GM21717 (cell line): Measurements from ENCODE around the gene FGF14.

Experiments
- ATAC-seq: cut with Tn5 transposase; IDR thresholded peaks from one replicate; pipeline ENCODE4 v1.9.1; 2021; ENCODE audit warnings: mild to moderate bottlenecking, moderate library complexity; ENCODE audit not compliant: unreplicated experiment

FGF14 gene

DNA sequence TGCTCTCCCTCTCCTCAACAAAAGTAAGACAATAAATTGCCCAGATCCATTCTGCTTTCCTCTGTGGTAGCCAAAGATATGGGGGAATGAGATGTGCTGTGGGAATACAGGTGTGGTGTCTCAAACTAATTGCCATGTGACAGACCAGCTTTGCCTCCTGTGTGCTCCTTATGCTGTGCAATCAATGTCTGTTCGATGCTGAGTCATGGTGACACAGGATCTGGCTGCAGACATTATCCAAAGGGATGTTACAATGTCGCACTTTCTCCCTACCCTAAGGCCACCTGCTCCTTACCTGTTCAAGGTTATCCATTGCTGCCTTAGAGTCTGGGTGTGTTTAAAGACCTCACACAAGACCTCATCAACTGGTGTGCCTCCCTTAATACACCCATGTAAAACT lies 32.5 kb downstream of the FGF14 start:
- no peak for ATAC-seq

DNA sequence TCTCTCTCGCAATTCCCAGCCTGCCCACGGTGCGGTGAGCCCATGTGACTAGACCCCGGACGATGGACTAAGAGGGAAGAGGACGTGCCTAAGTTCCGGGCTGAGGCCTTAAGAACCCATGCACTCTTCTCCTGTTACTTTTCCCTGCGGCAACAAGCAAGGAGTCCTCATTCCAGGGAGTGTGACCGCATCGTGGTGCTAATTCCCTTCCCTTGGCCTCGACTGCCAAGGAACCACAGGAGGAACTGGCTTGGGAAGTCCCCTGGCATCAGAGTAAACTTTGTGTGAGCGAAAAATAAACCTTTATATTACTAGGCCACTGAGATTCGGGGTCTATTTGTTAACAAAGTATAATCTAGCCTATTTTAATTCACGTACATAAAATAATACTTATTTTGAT lies 34.0 kb downstream of the FGF14 start:
- ATAC-seq: no peak

DNA sequence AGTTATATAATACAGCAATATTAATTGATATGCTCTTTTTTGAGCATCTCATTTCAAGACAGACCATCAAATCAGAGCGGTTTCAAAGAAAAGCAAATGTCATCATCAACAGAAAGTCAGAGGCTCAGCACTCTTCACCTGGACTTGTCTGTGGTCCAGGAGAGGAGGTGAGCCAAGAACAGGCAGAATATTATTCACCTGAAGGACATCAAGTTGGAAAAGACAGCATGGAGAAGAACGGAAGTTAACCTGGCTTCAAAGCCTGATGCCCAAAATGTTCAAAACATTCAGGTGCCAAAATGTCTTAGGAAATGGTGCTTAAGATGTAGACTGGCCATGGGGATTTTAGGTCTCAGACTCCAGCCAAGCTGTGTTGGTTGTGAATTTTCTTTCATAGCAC lies 40.7 kb downstream of the FGF14 start:
- ATAC-seq: no peak

DNA sequence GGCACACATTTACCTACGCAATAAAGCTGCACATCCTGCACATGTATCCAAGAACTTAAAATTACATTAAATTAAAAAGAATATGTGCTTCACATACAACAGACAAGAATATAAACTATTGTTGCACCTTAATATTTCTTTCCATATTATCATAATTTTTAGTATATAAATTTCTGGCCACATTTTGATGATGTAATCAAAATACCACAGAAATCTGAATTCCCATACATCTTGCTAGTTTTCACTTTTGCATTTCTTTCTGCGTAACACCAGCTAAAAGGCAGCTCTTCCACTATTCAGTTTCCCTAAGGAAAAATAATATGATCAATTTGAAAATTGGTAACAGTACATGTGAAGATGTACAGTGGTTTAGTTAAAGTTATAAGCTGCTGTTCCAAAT lies 42.6 kb downstream of the FGF14 start:
- ATAC-seq: no peak

DNA sequence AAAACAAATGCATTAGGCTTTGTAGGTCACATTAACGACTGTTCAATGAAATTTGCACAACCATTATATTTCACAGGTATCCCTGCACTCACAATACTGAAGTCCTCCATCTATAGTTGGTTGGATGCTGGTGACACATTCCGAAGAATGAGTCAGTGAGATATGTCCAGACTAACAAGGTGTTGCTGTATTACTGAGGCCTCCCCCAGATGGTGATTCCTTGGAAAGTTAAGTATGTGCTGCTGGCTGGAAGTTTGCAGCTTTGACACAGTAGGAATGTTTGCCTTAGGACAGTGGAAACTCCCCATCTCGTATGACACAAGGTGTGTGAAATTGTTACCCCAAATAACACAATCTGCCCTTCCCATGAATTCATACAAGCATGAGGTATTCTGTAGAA lies 46.6 kb downstream of the FGF14 start:
- ATAC-seq: no peak

DNA sequence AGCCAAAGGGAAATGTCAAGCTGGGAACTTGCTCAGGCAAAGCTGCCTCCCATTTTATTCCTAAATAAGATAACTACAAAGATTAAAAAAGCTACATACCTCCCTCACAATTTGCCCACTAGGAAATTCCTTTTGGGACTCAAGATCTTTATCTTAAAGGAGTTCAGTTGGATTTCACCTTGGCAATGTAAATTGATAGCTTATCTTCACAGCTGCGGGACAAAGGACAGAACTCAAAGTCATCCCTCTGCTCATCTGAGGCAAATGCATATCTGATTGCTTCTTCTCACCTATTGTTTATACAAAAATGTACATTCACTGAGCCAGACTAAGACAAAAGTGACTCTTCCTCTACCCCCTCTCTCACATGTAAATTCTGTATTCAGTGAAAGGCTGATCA lies 47.8 kb downstream of the FGF14 start:
- ATAC-seq: no peak

DNA sequence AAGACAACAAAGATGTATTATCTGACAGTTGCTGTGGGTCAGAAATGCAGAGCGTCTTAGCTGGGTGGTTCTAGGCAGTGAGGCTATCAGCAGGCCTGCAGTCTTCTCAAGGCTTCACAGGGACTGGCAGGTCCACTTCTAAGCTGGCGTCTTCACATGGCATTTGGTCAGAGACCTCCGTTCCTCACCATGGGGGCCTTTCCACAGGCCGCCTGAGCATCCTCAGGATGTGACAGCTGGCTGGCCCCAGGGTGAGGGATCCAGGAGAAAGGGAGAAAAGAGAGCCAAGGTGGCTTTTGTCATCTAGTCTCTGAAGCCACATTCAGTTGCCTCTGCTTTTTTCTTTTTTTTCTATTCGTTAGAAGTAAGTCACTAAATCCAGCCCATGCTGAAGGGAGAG lies 50.3 kb downstream of the FGF14 start:
- no peak for ATAC-seq

DNA sequence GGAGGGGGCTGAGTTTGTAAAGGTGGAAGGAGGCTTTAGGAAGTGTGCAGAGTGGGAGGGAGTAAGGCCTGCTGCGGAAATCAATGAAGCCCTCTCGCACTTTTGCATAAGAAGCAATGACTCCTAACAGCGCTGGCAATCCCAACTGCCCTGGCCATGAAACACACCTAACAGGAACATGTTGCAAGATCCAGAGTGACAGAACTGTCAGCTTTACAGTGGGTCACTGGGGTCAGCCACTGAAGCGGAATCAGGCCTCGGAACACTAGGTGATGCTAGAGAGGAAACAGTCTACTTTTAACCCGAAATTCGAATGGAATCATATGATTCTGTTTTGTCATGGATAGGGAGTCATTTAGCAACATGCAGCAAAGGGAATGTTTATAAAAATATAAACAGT lies 54.4 kb downstream of the FGF14 start:
- ATAC-seq: no peak

DNA sequence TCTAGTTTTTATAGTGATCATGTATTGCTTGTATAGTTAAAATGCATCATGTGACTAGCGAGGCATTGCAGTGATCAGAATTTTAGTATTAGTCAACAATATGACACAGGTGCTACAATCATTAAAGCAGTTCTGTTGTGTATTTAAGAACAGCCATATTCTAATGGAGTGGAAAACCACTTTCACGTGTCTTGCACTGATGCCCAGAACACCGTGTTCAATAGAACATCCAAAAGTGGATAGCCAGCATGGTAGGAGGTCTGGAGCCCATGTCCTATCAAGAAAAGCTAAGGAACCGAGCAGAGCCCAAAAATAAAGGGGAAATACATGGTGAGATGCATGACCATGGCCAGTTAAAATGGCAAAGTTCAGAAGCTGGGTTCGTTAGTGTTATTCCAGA lies 55.1 kb downstream of the FGF14 start:
- no peak for ATAC-seq

DNA sequence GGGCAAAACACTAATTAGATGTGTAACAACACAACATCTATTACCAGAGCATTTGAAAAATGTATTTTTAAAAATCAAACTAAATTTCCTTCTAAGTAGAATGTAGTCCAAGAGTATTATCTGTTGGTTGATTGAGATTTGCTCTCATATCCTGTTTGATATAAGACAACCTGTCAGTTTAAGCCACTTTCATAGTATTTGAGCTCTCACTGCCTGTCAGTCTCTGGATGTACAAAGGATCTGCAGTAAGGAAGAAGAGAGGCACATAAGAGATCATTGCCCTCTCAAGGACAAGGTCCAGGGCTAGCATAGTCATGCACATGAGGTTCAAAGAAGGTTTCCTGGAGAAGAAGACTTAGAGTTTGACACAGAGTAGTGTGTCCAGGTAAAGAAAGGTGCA lies 57.4 kb downstream of the FGF14 start:
- ATAC-seq: no peak

DNA sequence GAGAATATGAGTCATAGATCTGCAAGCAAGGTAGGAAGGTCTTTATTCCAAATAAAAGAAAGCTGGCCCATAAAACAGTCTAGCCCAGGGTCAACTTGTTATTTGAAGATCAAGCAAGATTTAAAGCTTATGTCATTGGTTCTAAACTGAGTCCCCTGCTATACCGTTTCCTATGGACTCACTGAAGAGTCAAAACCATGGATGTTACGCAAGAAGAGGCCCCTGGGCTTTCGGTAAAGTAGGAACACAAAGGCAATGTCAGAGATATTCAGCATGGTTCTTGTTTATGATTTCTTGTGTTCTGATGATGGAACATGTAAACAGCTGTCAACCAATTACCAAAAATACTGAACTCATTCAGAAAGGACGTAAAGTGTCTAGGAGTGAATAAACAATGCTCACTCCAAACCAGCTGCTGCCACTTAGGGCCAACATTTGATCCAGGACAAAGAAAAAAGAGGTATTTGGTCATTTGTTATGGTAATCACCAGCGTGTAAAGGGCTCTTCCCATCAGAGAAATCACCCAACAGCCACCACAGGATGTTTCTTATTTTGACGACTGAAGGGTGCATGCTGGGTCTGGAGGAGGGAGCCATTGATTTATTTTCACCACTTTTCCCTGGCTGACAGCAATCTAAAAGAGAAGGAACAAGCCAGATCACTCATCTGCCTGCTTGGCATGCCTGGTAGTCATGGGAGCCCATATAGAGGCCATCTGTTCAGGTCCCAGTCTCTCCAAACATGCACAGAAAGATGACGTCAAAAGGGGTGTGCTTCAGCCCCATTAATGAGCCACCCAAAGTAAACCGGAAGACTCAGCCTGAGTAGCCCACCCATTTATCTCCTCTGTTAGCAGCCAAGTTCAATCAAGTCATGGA lies 68.3 kb downstream of the FGF14 start:
- ATAC-seq: no peak

DNA sequence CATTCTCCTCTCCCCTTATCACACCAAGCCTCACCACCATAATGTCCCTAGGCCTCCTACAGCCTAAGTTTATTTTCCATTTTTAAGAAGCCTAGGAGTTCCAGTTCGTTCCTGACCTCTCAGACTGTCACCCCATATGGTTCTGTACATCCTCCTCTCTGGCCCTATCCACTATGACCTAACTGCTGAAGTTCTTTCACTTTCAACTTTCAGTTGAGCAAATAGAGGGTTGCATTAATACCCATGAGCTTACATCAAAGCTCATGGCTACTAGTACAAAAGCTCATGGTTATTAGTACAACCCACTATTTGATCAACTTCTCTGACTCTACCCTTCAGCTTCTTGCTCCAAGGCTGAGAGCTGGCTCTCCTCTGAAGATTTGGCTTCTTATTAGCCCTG lies 72.9 kb downstream of the FGF14 start:
- peak; percentile 83 for ATAC-seq

DNA sequence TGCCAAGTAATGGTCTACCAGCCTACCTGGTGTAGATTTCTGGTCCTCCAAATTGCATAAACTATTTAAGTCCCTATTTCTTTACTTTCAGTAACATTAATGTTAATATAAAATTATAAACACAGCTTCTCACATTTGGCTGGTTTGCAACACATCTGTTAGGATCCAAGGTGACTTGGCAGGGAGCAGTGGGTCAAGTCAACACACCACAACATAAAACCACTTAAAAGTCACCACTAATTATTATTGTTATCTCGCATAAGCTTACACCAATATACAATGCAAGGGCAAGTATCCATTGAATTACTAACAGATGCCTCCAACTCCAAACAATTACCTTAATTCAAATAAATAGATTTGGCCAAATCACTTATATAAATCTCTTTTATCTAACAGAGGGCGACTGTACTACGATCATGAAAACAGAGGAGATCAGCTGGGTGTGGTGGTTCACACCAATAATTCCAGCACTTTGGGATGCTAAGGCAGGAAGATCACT lies 74.7 kb downstream of the FGF14 start:
- ATAC-seq: no peak

DNA sequence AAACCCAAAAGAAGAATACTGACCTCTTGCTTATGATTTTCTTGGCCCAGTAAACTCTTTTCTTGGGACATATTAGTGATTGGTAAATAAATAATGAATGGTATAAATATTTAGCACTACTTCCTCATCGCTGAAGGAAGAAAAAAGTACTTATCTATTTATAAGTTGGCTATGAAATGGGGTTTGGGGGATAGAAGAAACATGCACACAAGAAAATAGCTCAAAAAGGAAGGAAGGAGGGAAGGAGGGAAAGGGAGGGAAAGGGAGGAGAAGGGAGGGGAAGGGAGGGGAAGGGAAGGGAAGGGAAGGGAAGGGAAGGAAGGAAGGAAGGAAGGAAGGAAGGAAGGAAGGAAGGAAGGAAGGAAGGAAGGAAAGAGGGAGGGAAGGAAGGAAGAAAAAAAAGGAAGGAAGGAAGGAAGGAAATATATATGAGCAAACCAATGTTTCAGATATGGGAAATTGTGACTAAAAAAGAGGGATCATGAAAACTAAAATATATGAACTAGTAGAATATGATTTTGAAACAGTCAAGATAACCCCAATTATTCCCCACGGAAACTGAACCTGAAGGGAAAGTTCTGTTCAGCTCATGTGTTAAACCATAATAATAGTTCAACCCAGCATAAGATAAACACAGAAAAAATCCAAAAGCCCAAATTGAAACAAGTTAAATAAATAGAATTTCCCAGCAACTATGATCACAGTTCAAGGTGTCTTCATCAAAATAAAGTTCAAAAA lies 75.3 kb downstream of the FGF14 start:
- ATAC-seq: no peak

DNA sequence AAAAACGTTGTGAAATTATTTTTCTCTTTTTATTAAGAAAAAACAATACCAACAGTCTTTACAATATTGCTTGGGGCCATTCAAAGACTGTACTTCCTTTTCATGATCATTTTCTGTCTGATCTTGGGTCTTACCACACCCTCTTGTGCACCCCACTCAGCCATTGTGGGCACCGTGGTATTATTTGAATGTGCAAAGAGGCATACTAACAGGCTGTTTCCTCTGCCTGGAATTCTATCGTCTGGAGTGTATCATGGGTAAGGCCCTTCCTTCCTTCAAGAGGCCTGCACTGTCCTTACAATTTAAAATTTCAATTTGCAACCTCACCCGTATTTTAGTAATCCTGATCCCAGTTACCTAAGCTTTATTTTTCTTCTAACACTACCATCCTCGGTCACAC lies 76.5 kb downstream of the FGF14 start:
- no peak for ATAC-seq

DNA sequence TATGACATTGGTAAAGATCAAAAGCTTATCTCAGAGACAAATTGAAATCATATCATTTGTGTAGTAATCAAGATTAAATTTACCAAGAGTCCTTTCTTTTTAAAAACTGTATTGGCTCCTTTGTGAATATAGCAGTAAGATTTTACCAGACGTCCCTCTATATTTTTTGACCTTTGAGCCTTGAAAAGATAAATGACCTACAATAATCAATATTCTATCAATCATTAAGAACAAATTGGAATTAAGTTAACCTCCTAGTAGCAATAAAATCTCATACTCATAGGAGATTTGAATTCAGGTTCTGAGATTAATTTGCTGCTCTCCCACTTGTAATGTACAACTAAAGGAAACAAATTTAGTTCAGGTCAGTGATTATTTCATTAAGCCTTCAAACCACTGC lies 78.3 kb downstream of the FGF14 start:
- no peak for ATAC-seq

DNA sequence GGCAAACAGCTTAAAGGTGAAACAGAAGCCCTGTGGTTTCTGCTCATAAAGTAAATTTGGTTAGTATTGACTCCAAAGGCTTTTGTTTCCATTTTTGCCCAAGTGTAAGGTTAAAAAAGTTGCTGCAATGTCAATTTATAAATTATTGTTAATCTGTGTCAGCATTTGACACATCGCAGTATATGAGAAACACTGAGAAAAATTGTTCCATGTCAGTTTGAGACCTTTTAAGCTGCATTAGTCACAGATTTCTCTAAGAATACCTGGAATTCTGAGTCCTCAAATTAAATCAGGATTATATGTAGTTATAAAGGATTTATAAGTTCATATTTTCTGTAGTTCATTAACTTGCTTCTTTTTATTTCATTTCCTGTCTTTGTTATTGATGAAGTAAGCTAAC lies 78.8 kb downstream of the FGF14 start:
- ATAC-seq: no peak

DNA sequence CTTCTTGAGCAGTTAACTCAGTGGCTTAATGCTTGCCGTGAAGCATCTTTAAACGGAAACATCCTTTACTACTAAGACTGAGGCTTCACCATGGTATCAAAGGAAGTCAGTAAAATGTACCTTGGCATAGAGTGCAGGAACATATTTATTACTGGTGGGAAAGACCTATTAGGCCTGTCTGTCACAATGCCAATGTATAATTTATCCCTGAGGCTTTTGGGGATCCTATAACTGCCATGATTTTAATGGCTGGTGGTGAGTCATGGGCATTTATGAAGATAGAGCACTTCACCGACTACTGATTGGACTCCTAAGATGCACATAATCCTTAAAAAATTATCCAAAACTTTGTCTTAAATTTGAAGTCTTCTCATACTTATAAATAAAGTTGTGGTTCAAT lies 79.6 kb downstream of the FGF14 start:
- no peak for ATAC-seq

DNA sequence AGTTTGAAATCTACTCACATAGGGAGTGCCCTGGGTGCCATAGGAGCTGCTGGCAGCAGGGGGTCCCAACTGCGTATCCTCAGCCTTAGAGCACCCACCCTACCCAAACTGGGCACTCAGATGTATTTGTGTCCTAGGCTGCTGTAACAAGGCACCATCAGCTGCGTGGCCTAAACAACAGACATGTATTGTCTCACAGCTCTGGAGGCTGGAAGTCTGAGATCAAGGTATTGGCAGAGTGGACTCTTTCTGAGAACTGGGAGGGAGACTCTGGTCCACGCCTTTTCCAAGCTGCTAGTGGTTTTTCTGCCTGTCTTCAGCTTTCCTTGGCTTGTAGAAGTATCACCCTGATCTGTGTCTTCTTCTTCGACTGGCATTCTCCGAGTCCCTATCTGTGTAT lies 83.6 kb downstream of the FGF14 start:
- no peak for ATAC-seq

DNA sequence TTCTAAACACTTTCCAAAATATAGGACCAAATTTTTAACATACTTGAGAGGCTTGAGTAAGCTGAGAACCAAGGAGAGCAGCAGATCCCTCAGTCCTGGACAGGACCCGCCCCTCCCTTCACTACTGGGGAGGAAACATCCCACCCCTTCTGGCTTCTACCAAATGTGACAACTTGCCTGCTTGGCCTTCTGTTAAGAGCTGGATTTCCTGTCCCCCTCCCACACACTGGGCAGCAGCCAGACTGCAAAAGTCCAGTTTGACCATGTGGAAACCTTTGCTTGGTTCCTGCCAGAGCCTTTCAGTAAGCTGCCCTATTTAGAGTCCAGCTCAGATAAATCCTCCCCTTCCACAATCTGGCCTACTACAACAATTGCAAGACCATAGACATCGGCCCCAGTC lies 84.3 kb downstream of the FGF14 start:
- ATAC-seq: no peak

DNA sequence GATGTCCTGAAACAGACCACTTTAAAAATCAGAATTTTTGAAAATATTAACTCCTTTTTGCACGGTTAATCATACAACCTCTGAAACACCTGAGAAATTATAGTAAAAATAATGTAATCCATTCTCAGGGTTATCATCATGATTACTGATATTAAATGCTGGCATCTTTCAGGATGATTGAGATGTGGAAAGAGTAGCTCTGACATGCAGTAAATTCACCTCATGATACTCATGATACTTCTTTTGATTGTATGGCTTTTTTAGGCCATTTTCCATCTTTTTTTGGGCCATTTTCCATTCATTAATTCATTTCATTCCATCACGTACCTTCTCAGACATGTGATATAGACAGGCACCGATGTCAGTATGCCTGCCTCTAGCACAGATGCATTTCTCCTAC lies 85.1 kb downstream of the FGF14 start:
- no peak for ATAC-seq

DNA sequence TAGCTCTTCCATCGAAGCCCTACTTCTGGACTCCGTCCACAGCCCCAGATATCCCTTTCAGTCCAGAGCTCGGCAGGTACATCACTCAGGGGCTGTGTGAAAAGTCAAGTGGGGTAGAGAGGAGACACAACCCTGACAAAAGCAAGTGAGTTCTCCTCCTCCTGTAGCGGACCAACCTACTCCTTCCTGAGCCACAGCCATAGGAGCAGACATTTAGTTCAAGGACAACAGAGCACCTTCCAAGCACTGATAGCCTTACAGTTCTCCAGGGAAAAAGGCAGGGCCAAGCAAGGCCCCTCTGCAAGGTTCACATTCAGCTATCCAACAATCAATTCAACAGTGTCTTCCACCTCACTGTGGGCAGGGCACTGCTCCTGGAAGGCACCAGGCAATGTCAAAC lies 89.0 kb downstream of the FGF14 start:
- ATAC-seq: no peak
